Prostate gland (tissue), 2 donors: ENCODE data around the gene TTLL6. TPM values are rescaled to one million over a fixed set of nuclear protein-coding genes. Genes with fewer than 3 reads are reported as not detected.

Experiments
- DNase-seq: peaks from one replicate; pipeline ENCODE4 v3.0.0-alpha.2; 2019; ENCODE audit warnings: low spot score
- H3K27ac ChIP-seq, 2 donors: fragments of 200-600 bp; sonication (generic); 2 replicates each; pipeline ENCODE4 v1.5.1; 2017 to 2019
- H3K27me3 ChIP-seq: fragments of 200-600 bp; sonication (generic); replicated peaks from 2 replicates; pipeline ENCODE4 v1.5.1; 2019; ENCODE audit not compliant: insufficient read depth
- H3K36me3 ChIP-seq, 2 donors: fragments of 200-600 bp; sonication (generic); 1 replicate in 1 of 2; 2 replicates in 1 of 2; pipeline versions ENCODE4 v1.5.1 to v1.8.1; 2017 to 2019
- H3K4me1 ChIP-seq: fragments of 200-600 bp; sonication (generic); replicated peaks from 2 replicates; pipeline ENCODE4 v1.5.1; 2019
- H3K4me3 ChIP-seq, 2 donors: fragments of 200-600 bp; sonication (generic); 2 replicates each; pipeline ENCODE4 v1.5.1; 2017 to 2019
- H3K9me3 ChIP-seq: fragments of 200-600 bp; sonication (generic); 2 replicates; pipeline ENCODE4 v1.5.1; 2017
- POLR2A ChIP-seq: fragments of 450-650 bp; IDR thresholded peaks from one replicate; pipeline ENCODE4 v1.6.1; 2016; ENCODE audit warnings: antibody characterized with exemption, mild to moderate bottlenecking
- POLR2AphosphoS5 ChIP-seq: sonication (generic); formaldehyde crosslinking; IDR thresholded peaks from one replicate; pipeline ENCODE4 v1.6.1; 2017; ENCODE audit warnings: antibody characterized with exemption
- WGBS: methylation state at CpG from one replicate; pipeline ENCODE4 v1.1.5; 2018; 5-methylcytosine and 5-hydroxymethylcytosine counted together
- intact Hi-C: fragments of 100-400 bp; cut with DNase I; formaldehyde crosslinking; loops from one replicate; pipeline ENCODE4 v1.14.2; 2022
- total RNA-seq, 2 donors: library from RNA; depleted of rRNA; stranded (reverse); fragments of >200 nt; gene quantifications; one replicate each; pipeline ENCODE4 v1.1.0, GENCODE V29; 2016
- TF ChIP-seq, protein P1 (sequence below), 4 experiments: fragments of 200-600 bp in 2 of 4; fragments of 450-650 bp in 2 of 4; sonication (generic) in 2 of 4; IDR thresholded peaks; 1 replicate in 3 of 4; 2 replicates in 1 of 4; pipeline ENCODE4 v1.5.1; 2016 to 2019; ENCODE audit warnings: antibody characterized with exemption in 4 of 4, mild to moderate bottlenecking in 2 of 4, moderate library complexity in 2 of 4

Gene TTLL6
- total RNA-seq, 2 donors from 2014 or later, result 0.23 to 4.0 TPM

DNA sequence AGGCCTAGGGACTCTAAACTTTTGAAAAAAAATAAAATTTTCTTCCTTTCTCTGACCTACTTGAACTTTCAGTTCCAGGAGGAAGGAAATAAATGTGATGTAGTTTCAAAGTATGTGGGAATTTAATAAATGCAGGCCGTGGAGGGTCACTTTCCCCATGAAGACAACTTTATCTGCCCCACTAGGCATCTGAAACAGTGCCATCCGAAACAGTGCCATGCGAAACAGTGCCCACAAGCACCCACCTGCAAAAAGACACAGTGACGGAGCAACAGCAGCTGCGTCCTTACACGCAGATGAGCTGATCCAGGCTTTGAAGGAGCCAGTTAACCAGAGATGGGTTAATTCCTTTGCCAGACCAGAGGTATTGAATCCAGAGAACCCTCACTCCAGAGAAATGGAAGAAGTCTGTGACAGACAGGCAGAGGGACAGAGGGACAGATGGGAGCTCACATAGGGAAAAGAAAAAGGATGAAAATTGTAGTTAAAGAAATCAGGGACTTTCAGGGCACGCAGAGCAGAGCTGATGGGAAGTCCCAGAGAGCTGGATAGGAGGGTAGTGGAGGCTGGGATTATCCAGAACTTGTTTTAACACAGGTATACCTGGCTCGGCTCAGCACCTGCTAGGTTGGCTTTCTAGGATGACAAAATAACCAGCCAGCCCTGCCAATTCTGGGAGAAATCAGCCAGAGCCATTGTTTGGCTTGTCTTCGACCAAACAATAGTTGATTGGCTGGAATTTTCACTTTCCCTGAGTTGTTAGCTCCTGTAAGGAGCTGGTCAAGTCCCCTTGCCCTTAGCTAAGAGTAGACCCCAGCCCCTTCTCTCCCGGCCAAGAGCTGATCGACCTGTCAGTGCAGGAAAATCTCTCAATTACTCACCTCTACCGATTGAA, 71.4 kb downstream of the TTLL6 start:
- Histone ChIP-seq H3K27ac (peak overlapping the region; percentile 87 to 97), H3K4me1 (peaks cover 5% of the 10 kb centered on the region), H3K27me3 (no peaks in the 10 kb centered on the region), H3K4me3 (peak overlapping the region in 1 of 2 donors; percentile 30), H3K36me3 (no peaks in the 10 kb centered on the region), H3K9me3 (no peaks in the 10 kb centered on the region)
- WGBS, result 6% methylated on average over 12 of the region's 12 CpGs
- peak; percentile 94 for DNase-seq
- intact Hi-C loops, result no loop called here
- TF ChIP-seq POLR2A (no peak), POLR2AphosphoS5 (peak; percentile 82)
- TF ChIP-seq, protein P1, sequence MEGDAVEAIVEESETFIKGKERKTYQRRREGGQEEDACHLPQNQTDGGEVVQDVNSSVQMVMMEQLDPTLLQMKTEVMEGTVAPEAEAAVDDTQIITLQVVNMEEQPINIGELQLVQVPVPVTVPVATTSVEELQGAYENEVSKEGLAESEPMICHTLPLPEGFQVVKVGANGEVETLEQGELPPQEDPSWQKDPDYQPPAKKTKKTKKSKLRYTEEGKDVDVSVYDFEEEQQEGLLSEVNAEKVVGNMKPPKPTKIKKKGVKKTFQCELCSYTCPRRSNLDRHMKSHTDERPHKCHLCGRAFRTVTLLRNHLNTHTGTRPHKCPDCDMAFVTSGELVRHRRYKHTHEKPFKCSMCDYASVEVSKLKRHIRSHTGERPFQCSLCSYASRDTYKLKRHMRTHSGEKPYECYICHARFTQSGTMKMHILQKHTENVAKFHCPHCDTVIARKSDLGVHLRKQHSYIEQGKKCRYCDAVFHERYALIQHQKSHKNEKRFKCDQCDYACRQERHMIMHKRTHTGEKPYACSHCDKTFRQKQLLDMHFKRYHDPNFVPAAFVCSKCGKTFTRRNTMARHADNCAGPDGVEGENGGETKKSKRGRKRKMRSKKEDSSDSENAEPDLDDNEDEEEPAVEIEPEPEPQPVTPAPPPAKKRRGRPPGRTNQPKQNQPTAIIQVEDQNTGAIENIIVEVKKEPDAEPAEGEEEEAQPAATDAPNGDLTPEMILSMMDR (IDR thresholded peaks at IDR 0.05), result no peak

- H3K27ac ChIP-seq, result no peak overlapping the region
- peaks cover 4% of the 10 kb centered on the region for H3K4me1 ChIP-seq
- intact Hi-C loops, result no loop called here
- no peaks in the 10 kb centered on the region for H3K9me3 ChIP-seq
- TF ChIP-seq POLR2A, result no peak
- no peak for TF ChIP-seq POLR2AphosphoS5
- TF ChIP-seq, protein P1 (IDR thresholded peaks at IDR 0.05), result no peak
- DNase-seq, result no peak
- H3K27me3 ChIP-seq, result no peaks in the 10 kb centered on the region
- no peak overlapping the region for H3K4me3 ChIP-seq
- no peaks in the 10 kb centered on the region for H3K36me3 ChIP-seq
These were observed 76.5 kb downstream of the TTLL6 start for GRCh38 chr17:48740537-48740936.

DNA sequence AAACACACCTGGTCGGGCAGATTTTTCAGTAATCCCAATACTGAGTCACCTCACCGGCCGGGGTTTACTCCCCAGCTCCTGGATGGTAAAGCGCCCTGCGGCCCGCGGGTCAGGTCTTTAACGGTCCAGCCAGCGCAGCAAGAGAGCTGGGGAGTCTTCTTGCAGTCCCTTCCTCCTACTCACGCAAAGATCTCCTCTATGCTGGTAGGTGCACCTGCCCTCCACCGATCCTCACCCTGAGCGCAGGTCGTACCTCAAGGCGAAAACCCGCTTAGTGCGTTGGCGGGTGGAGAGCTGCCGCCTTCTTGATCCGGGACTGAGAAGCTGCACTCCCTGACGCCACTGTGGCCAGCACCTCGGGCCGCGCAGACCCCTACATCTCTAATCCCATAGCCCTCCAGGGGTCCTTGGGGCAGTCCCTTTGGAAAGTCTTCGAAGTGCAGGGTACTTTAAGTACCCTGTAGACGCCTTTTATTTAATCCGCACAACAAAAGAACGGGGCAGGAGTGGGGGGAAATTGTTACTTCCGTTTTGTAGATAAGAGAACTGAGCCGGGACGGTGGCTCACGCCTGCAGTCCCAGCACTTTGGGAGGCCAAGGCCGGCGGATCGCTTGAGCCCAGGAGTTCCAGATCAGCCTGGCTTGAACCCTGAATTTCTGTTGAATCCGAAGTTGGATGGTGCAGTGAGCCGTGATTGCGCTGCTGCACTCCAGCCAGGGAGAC, 78.1 kb downstream of the TTLL6 start:
- Histone ChIP-seq H3K27me3 (no peaks in the 10 kb centered on the region), H3K36me3 (no peaks in the 10 kb centered on the region), H3K4me1 (no peaks in the 10 kb centered on the region), H3K9me3 (no peaks in the 10 kb centered on the region), H3K4me3 (peak overlapping the region in 1 of 2 donors; percentile 19), H3K27ac (peak overlapping the region; percentile 64 to 92)
- peak; percentile 43 for DNase-seq
- intact Hi-C loops, result no loop called here
- WGBS, result 14% methylated on average over 37 of the region's 37 CpGs
- TF ChIP-seq POLR2A (no peak), POLR2AphosphoS5 (no peak)
- TF ChIP-seq, protein P1 (IDR thresholded peaks at IDR 0.05), result no peak

- 3% methylated on average over 11 of the region's 11 CpGs for WGBS
- no peaks in the 10 kb centered on the region for H3K27me3 ChIP-seq
- H3K4me3 ChIP-seq, result peak overlapping the region in 1 of 2 donors; percentile 19
- intact Hi-C loops, result no loop called here
- H3K36me3 ChIP-seq, result no peaks in the 10 kb centered on the region
- no peak for DNase-seq
- H3K4me1 ChIP-seq, result no peaks in the 10 kb centered on the region
- TF ChIP-seq POLR2A (no peak), POLR2AphosphoS5 (no peak)
- TF ChIP-seq, protein P1 (IDR thresholded peaks at IDR 0.05), result no peak
- peak overlapping the region; percentile 64 to 92 for H3K27ac ChIP-seq
- no peaks in the 10 kb centered on the region for H3K9me3 ChIP-seq
These were observed 78.6 kb downstream of the TTLL6 start for GRCh38 chr17:48738424-48738802.
